ENCODE results near the gene OLFM4. TPM values are rescaled to one million over a fixed set of nuclear protein-coding genes. Genes with fewer than 3 reads are reported as not detected.

Gene OLFM4
- total and polyA plus RNA-seq, 2 experiments from 2014 or later = not detected

DNA sequence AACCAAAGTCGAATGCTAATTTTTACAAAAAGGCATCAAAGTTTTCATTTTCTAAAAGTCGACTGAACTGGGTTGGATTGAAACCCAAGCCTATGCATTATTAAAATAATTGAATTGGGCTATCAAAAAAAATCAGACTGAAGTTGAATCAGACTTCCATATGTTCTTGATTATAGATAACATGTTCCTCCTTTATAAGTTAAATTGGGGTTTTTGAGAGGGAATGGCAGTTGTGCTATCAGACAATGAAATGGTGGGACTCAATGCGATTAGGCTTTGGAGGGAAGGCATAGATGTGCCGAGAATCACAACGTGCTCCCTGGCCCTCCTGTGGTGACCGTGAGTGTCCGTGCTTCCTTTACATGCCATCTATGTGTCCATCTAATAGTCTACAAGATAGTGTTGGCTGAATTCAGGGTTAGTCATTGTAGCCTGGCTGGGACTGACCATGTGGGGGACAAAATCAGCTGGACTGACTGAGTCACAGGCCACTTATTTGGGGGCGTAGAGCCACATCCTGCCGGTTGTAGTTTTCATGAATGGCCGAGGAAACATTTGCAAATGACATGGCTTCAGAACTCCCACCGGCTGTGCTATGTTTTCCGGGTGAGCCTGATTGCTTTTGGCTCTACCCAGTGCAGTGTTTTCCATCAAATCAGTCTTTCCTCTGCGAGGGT is 37.1 kb upstream of the OLFM4 start (continued):
- TF ChIP-seq ZNF331 (CRISPR knock-in tag; IDR thresholded peaks at IDR 0.05; ENCODE audit: low read depth) (no peak), CREB1 (CRISPR knock-in tag; IDR thresholded peaks at IDR 0.05; ENCODE audit: low read depth) (no peak)

DNA sequence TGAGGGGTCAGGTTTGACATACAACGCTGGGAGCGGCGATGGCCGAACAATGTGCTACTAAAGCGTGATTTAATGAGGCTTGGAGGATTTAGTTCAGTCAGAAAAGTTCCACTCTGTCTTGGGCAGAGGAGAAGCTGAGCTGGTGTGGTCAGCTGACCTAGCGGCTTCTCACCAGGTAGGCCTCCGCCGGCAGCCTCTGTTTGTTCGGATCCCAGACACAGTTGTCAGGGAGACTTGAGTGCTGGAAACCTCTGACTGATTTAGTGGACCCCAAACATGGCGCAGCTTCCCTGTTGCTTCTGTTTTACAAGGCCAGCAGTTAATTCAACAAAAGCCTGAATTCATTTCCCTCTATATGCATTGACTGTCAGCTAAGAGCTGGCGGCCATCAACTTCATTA is 36.5 kb upstream of the OLFM4 start:
- DNase-seq (ENCODE audit: low spot score) (no peak), ATAC-seq (no peak)
- Histone ChIP-seq H3K4me3 (no peak overlapping the region), H3K9me2 (ENCODE audit: insufficient read depth) (no peaks in the 10 kb centered on the region), H3K4me2 (no peak overlapping the region), H3K79me2 (replicated peaks; ENCODE audit: insufficient read depth) (no peaks in the 10 kb centered on the region), H3K4me1 (ENCODE audit: insufficient read depth) (peaks cover 33% of the 10 kb centered on the region), H2AFZ (peak overlapping the region; percentile 83; the same call in 1 of the 2 replicates), H4K20me1 (replicated peaks; ENCODE audit: insufficient read depth) (no peaks in the 10 kb centered on the region), H3K27me3 (ENCODE audit: insufficient read depth) (no peaks in the 10 kb centered on the region), H3K36me3 (ENCODE audit: insufficient read depth) (no peaks in the 10 kb centered on the region), H3K27ac (ENCODE audit: low read depth) (no peak overlapping the region), H3F3A (replicated peaks; ENCODE audit: low read depth) (no peaks in the 10 kb centered on the region)
- H3K4me1 Mint-ChIP-seq = peaks cover 27% of the 10 kb centered on the region
- no peaks in the 10 kb centered on the region for H3K36me3 Mint-ChIP-seq (ENCODE audit: low read depth)
- H3K27ac Mint-ChIP-seq = no peak overlapping the region
- H3K4me3 Mint-ChIP-seq = no peak overlapping the region
- TF ChIP-seq EZH2 (IDR thresholded peaks at IDR 0.05; ENCODE audit: low read depth, unreplicated experiment) (no peak), CREB1 (CRISPR knock-in tag; IDR thresholded peaks at IDR 0.05; ENCODE audit: low read depth) (no peak), NANOG (IDR thresholded peaks at IDR 0.05; ENCODE audit: borderline replicate concordance) (no peak), ZNF331 (CRISPR knock-in tag; IDR thresholded peaks at IDR 0.05; ENCODE audit: low read depth) (no peak), POLR2AphosphoS5 (IDR thresholded peaks at IDR 0.05; ENCODE audit: low read depth) (no peak), EZH2phosphoT487 (IDR thresholded peaks at IDR 0.05; ENCODE audit: unreplicated experiment) (no peak), STAT1 (IDR thresholded peaks at IDR 0.05; ENCODE audit: unreplicated experiment) (no peak), JUNB (IDR thresholded peaks at IDR 0.05; ENCODE audit: unreplicated experiment) (no peak), ZNF114 (CRISPR knock-in tag; IDR thresholded peaks at IDR 0.05) (no peak)
- TF ChIP-seq, protein P1, sequence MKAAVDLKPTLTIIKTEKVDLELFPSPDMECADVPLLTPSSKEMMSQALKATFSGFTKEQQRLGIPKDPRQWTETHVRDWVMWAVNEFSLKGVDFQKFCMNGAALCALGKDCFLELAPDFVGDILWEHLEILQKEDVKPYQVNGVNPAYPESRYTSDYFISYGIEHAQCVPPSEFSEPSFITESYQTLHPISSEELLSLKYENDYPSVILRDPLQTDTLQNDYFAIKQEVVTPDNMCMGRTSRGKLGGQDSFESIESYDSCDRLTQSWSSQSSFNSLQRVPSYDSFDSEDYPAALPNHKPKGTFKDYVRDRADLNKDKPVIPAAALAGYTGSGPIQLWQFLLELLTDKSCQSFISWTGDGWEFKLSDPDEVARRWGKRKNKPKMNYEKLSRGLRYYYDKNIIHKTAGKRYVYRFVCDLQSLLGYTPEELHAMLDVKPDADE (IDR thresholded peaks at IDR 0.05) = no peak
- TF ChIP-seq, protein P2, sequence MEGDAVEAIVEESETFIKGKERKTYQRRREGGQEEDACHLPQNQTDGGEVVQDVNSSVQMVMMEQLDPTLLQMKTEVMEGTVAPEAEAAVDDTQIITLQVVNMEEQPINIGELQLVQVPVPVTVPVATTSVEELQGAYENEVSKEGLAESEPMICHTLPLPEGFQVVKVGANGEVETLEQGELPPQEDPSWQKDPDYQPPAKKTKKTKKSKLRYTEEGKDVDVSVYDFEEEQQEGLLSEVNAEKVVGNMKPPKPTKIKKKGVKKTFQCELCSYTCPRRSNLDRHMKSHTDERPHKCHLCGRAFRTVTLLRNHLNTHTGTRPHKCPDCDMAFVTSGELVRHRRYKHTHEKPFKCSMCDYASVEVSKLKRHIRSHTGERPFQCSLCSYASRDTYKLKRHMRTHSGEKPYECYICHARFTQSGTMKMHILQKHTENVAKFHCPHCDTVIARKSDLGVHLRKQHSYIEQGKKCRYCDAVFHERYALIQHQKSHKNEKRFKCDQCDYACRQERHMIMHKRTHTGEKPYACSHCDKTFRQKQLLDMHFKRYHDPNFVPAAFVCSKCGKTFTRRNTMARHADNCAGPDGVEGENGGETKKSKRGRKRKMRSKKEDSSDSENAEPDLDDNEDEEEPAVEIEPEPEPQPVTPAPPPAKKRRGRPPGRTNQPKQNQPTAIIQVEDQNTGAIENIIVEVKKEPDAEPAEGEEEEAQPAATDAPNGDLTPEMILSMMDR (conservative IDR thresholded peaks at IDR 0.05; ENCODE audit: low read depth in 2 of 2) = no peak
- TF ChIP-seq, protein P3, sequence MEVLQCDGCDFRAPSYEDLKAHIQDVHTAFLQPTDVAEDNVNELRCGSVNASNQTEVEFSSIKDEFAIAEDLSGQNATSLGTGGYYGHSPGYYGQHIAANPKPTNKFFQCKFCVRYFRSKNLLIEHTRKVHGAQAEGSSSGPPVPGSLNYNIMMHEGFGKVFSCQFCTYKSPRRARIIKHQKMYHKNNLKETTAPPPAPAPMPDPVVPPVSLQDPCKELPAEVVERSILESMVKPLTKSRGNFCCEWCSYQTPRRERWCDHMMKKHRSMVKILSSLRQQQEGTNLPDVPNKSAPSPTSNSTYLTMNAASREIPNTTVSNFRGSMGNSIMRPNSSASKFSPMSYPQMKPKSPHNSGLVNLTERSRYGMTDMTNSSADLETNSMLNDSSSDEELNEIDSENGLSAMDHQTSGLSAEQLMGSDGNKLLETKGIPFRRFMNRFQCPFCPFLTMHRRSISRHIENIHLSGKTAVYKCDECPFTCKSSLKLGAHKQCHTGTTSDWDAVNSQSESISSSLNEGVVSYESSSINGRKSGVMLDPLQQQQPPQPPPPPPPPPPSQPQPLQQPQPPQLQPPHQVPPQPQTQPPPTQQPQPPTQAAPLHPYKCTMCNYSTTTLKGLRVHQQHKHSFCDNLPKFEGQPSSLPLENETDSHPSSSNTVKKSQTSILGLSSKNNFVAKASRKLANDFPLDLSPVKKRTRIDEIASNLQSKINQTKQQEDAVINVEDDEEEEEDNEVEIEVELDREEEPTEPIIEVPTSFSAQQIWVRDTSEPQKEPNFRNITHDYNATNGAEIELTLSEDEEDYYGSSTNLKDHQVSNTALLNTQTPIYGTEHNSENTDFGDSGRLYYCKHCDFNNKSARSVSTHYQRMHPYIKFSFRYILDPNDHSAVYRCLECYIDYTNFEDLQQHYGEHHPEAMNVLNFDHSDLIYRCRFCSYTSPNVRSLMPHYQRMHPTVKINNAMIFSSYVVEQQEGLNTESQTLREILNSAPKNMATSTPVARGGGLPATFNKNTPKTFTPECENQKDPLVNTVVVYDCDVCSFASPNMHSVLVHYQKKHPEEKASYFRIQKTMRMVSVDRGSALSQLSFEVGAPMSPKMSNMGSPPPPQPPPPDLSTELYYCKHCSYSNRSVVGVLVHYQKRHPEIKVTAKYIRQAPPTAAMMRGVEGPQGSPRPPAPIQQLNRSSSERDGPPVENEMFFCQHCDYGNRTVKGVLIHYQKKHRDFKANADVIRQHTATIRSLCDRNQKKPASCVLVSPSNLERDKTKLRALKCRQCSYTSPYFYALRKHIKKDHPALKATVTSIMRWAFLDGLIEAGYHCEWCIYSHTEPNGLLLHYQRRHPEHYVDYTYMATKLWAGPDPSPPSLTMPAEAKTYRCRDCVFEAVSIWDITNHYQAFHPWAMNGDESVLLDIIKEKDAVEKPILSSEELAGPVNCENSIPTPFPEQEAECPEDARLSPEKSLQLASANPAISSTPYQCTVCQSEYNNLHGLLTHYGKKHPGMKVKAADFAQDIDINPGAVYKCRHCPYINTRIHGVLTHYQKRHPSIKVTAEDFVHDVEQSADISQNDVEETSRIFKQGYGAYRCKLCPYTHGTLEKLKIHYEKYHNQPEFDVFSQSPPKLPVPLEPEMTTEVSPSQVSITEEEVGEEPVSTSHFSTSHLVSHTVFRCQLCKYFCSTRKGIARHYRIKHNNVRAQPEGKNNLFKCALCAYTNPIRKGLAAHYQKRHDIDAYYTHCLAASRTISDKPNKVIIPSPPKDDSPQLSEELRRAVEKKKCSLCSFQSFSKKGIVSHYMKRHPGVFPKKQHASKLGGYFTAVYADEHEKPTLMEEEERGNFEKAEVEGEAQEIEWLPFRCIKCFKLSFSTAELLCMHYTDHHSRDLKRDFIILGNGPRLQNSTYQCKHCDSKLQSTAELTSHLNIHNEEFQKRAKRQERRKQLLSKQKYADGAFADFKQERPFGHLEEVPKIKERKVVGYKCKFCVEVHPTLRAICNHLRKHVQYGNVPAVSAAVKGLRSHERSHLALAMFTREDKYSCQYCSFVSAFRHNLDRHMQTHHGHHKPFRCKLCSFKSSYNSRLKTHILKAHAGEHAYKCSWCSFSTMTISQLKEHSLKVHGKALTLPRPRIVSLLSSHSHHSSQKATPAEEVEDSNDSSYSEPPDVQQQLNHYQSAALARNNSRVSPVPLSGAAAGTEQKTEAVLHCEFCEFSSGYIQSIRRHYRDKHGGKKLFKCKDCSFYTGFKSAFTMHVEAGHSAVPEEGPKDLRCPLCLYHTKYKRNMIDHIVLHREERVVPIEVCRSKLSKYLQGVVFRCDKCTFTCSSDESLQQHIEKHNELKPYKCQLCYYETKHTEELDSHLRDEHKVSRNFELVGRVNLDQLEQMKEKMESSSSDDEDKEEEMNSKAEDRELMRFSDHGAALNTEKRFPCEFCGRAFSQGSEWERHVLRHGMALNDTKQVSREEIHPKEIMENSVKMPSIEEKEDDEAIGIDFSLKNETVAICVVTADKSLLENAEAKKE (CRISPR knock-in tag; IDR thresholded peaks at IDR 0.05) = no peak
- TF ChIP-seq, protein P4, sequence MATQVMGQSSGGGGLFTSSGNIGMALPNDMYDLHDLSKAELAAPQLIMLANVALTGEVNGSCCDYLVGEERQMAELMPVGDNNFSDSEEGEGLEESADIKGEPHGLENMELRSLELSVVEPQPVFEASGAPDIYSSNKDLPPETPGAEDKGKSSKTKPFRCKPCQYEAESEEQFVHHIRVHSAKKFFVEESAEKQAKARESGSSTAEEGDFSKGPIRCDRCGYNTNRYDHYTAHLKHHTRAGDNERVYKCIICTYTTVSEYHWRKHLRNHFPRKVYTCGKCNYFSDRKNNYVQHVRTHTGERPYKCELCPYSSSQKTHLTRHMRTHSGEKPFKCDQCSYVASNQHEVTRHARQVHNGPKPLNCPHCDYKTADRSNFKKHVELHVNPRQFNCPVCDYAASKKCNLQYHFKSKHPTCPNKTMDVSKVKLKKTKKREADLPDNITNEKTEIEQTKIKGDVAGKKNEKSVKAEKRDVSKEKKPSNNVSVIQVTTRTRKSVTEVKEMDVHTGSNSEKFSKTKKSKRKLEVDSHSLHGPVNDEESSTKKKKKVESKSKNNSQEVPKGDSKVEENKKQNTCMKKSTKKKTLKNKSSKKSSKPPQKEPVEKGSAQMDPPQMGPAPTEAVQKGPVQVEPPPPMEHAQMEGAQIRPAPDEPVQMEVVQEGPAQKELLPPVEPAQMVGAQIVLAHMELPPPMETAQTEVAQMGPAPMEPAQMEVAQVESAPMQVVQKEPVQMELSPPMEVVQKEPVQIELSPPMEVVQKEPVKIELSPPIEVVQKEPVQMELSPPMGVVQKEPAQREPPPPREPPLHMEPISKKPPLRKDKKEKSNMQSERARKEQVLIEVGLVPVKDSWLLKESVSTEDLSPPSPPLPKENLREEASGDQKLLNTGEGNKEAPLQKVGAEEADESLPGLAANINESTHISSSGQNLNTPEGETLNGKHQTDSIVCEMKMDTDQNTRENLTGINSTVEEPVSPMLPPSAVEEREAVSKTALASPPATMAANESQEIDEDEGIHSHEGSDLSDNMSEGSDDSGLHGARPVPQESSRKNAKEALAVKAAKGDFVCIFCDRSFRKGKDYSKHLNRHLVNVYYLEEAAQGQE (IDR thresholded peaks at IDR 0.05; ENCODE audit: unreplicated experiment) = no peak
- H3K27me3 Mint-ChIP-seq (ENCODE audit: insufficient read depth, low read depth, poor library complexity) = peaks cover 1% of the 10 kb centered on the region
- no peaks in the 10 kb centered on the region for H3K9me3 Mint-ChIP-seq
